ENCODE results near the gene KIAA1210.

KIAA1210 gene

DNA sequence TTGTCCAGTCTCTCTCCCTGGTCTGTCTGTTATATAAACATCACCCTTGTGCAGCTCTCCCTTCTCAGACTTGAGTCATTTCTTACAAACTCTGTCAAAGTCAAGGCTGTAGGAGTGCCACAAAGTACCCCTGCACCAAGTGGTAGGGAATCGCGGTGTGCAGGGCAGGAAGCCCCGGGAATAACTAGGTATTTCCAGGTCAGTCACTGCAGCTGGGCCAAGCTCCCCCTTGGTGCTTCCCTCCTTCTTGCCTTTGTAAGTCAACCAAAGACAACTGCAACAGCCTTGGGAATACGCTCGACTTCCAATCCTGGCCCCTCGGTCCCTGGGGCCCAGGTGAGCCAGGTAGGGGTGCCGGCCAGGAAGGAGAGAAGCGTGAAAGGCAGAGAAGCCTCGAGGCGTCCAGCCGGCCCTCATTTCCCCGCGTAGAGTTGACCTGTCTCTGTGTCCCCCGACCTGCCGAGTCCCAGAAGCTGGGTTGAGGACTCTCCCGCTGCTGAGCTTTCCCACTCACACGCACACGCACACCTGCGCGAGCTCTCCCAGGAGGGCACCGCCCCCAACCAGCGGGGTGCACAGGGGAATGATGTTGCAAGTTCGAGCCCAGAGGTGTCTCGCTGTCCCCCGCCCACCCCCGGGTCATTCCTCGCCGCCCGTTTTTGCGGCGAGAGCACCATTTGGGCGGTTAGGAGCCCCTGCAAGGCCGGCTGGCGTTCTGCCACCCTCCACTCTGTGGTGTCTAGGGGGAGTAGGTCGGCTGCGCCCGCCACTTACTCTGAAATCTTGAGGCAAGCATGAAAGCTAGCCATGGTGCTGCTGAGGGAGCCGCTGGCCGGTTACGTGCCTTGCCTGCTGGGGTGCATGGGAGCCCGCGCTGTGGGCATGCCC lies 22.8 kb upstream of the KIAA1210 start:
- Histone ChIP-seq H3K9ac (ENCODE audit: low read length) (no peak overlapping the region), H4K91ac (ENCODE audit: low read length) (no peak overlapping the region), H3K14ac (ENCODE audit: low read length in 2 of 2) (no peak overlapping the region), H3K27ac (ENCODE audit: low read length, poor library complexity, severe bottlenecking) (no peak overlapping the region), H3K4me3 (ENCODE audit: insufficient read depth in 1 of 2, low read depth in 1 of 2, low read length in 2 of 2) (no peak overlapping the region), H2BK12ac (ENCODE audit: low read length in 2 of 2) (no peak overlapping the region), H4K8ac (ENCODE audit: low read length) (no peak overlapping the region), H2BK120ac (ENCODE audit: low read depth, low read length) (no peak overlapping the region), H2BK5ac (ENCODE audit: low read depth, low read length, poor library complexity, severe bottlenecking) (no peak overlapping the region), H3K36me3 (ENCODE audit: control insufficient read depth in 1 of 2, insufficient read depth in 2 of 2, low read depth in 1 of 2, low read length in 2 of 2) (no peaks in the 10 kb centered on the region), H3K9me3 (ENCODE audit: control insufficient read depth, low read length) (no peaks in the 10 kb centered on the region), H3K23ac (ENCODE audit: low read length in 2 of 2) (no peak overlapping the region), H2BK15ac (ENCODE audit: low read depth, poor library complexity, severe bottlenecking) (no peak overlapping the region), H2AFZ (ENCODE audit: low read depth, low read length) (no peak overlapping the region), H3K27me3 (ENCODE audit: control insufficient read depth in 1 of 2, insufficient read depth in 1 of 2, low read length in 2 of 2) (peaks cover 18 to 61% of the 10 kb centered on the region in 2 experiments), H2AK5ac (ENCODE audit: low read length, severe bottlenecking) (no peak overlapping the region), H3K4me2 (ENCODE audit: low read length, poor library complexity, severe bottlenecking) (no peak overlapping the region), H3K4me1 (ENCODE audit: control insufficient read depth, insufficient read depth, low read depth, low read length) (no peaks in the 10 kb centered on the region), H3K18ac (ENCODE audit: low read depth in 1 of 2, low read length in 2 of 2) (no peak overlapping the region), H3K4ac (ENCODE audit: low read depth in 1 of 2, low read length in 2 of 2) (no peak overlapping the region), H3K79me1 (replicated peaks; ENCODE audit: low read length, poor library complexity, severe bottlenecking) (no peaks in the 10 kb centered on the region)
- WGBS = 36% methylated on average over 34 of the region's 42 CpGs
- DNase-seq = no peak

DNA sequence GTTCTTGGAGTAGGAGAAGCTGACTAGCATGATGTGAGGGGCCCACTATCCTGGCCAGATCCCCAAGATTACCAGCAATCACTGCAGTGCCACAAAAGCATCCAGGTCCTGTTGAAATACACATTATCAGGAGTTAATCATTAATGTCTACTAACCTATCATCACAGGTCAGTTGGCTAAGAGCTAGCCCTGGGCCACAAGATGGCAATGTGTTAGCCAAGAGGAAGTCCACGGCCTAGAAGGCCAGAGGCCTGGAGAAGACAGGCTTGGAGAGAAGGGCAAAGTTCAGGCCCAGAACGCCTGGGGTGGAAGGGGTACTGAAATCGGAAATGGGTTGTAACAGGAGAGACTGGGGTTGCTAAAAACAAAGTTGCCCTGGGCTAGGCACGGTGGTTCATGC lies 19.9 kb upstream of the KIAA1210 start:
- Histone ChIP-seq H3K9me3 (ENCODE audit: control insufficient read depth, low read length) (no peaks in the 10 kb centered on the region), H3K27ac (ENCODE audit: low read length, poor library complexity, severe bottlenecking) (no peak overlapping the region), H3K27me3 (ENCODE audit: control insufficient read depth in 1 of 2, insufficient read depth in 1 of 2, low read length in 2 of 2) (peaks cover 18 to 61% of the 10 kb centered on the region in 2 experiments), H3K9ac (ENCODE audit: low read length) (no peak overlapping the region), H3K4me2 (ENCODE audit: low read length, poor library complexity, severe bottlenecking) (no peak overlapping the region), H2BK120ac (ENCODE audit: low read depth, low read length) (no peak overlapping the region), H2AK5ac (ENCODE audit: low read length, severe bottlenecking) (no peak overlapping the region), H2BK5ac (ENCODE audit: low read depth, low read length, poor library complexity, severe bottlenecking) (no peak overlapping the region), H4K8ac (ENCODE audit: low read length) (no peak overlapping the region), H2BK12ac (ENCODE audit: low read length in 2 of 2) (no peak overlapping the region), H3K4ac (ENCODE audit: low read depth in 1 of 2, low read length in 2 of 2) (no peak overlapping the region), H3K4me3 (ENCODE audit: insufficient read depth in 1 of 2, low read depth in 1 of 2, low read length in 2 of 2) (no peak overlapping the region), H3K36me3 (ENCODE audit: control insufficient read depth in 1 of 2, insufficient read depth in 2 of 2, low read depth in 1 of 2, low read length in 2 of 2) (no peaks in the 10 kb centered on the region), H3K14ac (ENCODE audit: low read length in 2 of 2) (no peak overlapping the region), H3K79me1 (replicated peaks; ENCODE audit: low read length, poor library complexity, severe bottlenecking) (no peaks in the 10 kb centered on the region), H3K18ac (ENCODE audit: low read depth in 1 of 2, low read length in 2 of 2) (no peak overlapping the region), H4K91ac (ENCODE audit: low read length) (no peak overlapping the region), H2BK15ac (ENCODE audit: low read depth, poor library complexity, severe bottlenecking) (no peak overlapping the region), H3K23ac (ENCODE audit: low read length in 2 of 2) (no peak overlapping the region), H3K4me1 (ENCODE audit: control insufficient read depth, insufficient read depth, low read depth, low read length) (no peaks in the 10 kb centered on the region), H2AFZ (ENCODE audit: low read depth, low read length) (no peak overlapping the region)
- no peak for DNase-seq
- 76% methylated on average over 4 of the region's 4 CpGs for WGBS

DNA sequence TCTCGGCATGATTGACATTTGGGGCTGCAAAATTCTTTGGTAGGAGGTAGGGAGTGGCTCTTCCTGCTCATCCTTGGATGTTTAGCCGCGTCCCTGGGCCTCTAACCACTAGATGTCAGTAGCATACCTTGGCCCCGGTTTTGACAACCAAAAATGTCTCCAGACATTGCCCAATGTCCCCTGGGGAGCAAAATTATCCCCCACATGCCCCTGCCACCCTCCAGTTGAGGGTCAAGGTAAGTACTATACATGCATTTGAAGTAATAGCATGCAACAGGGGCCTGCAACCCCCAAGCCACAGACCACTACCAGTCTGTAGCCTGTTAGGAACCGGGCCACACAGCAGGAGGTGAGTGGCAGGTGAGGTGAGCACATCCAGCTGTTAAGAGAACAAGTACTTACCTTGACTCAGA lies 17.6 kb upstream of the KIAA1210 start:
- Histone ChIP-seq H3K9ac (ENCODE audit: low read length) (no peak overlapping the region), H4K91ac (ENCODE audit: low read length) (no peak overlapping the region), H3K79me1 (replicated peaks; ENCODE audit: low read length, poor library complexity, severe bottlenecking) (no peaks in the 10 kb centered on the region), H3K4me2 (ENCODE audit: low read length, poor library complexity, severe bottlenecking) (no peak overlapping the region), H3K36me3 (ENCODE audit: control insufficient read depth in 1 of 2, insufficient read depth in 2 of 2, low read depth in 1 of 2, low read length in 2 of 2) (no peaks in the 10 kb centered on the region), H3K23ac (ENCODE audit: low read length in 2 of 2) (no peak overlapping the region), H3K4ac (ENCODE audit: low read depth in 1 of 2, low read length in 2 of 2) (no peak overlapping the region), H2BK120ac (ENCODE audit: low read depth, low read length) (no peak overlapping the region), H4K8ac (ENCODE audit: low read length) (no peak overlapping the region), H2BK5ac (ENCODE audit: low read depth, low read length, poor library complexity, severe bottlenecking) (no peak overlapping the region), H3K4me1 (ENCODE audit: control insufficient read depth, insufficient read depth, low read depth, low read length) (no peaks in the 10 kb centered on the region), H2BK12ac (ENCODE audit: low read length in 2 of 2) (no peak overlapping the region), H2AFZ (ENCODE audit: low read depth, low read length) (no peak overlapping the region), H3K18ac (ENCODE audit: low read depth in 1 of 2, low read length in 2 of 2) (no peak overlapping the region), H3K27me3 (ENCODE audit: control insufficient read depth in 1 of 2, insufficient read depth in 1 of 2, low read length in 2 of 2) (peaks cover 6 to 54% of the 10 kb centered on the region in 2 experiments), H2BK15ac (ENCODE audit: low read depth, poor library complexity, severe bottlenecking) (no peak overlapping the region), H3K27ac (ENCODE audit: low read length, poor library complexity, severe bottlenecking) (no peak overlapping the region), H2AK5ac (ENCODE audit: low read length, severe bottlenecking) (no peak overlapping the region), H3K14ac (ENCODE audit: low read length in 2 of 2) (no peak overlapping the region), H3K4me3 (ENCODE audit: insufficient read depth in 1 of 2, low read depth in 1 of 2, low read length in 2 of 2) (no peak overlapping the region), H3K9me3 (ENCODE audit: control insufficient read depth, low read length) (no peaks in the 10 kb centered on the region)
- WGBS = no CpG with 5 or more reads among the region's 5 CpGs
- DNase-seq = no peak

DNA sequence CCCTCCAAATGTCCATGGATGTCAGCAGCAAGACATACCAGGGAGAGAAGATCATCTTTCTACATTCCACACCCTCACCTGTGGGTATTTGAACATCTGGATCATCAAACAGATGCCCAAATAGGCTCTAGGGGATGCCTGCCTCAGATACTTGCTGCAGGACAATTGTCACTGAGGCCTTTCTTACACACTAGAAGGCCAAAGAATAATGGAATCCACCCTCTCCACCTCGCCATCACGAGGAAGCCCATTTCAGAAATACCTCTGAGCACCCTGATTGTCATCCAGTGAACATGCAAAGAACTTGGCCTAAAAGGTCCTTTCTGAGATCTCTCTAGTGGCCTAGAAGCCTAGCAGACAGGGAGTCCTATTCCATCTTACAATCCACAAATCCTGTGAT lies 6.9 kb upstream of the KIAA1210 start:
- DNase-seq = no peak
- Histone ChIP-seq H2BK12ac (ENCODE audit: low read length in 2 of 2) (no peak overlapping the region), H2AFZ (ENCODE audit: low read depth, low read length) (no peak overlapping the region), H3K23ac (ENCODE audit: low read length in 2 of 2) (no peak overlapping the region), H3K18ac (ENCODE audit: low read depth in 1 of 2, low read length in 2 of 2) (no peak overlapping the region), H3K9ac (ENCODE audit: low read length) (no peak overlapping the region), H2AK5ac (ENCODE audit: low read length, severe bottlenecking) (no peak overlapping the region), H4K91ac (ENCODE audit: low read length) (no peak overlapping the region), H4K8ac (ENCODE audit: low read length) (no peak overlapping the region), H3K9me3 (ENCODE audit: control insufficient read depth, low read length) (no peaks in the 10 kb centered on the region), H3K14ac (ENCODE audit: low read length in 2 of 2) (no peak overlapping the region), H2BK5ac (ENCODE audit: low read depth, low read length, poor library complexity, severe bottlenecking) (no peak overlapping the region), H3K4ac (ENCODE audit: low read depth in 1 of 2, low read length in 2 of 2) (no peak overlapping the region), H3K4me1 (ENCODE audit: control insufficient read depth, insufficient read depth, low read depth, low read length) (no peaks in the 10 kb centered on the region), H2BK120ac (ENCODE audit: low read depth, low read length) (no peak overlapping the region), H2BK15ac (ENCODE audit: low read depth, poor library complexity, severe bottlenecking) (no peak overlapping the region), H3K27me3 (ENCODE audit: control insufficient read depth in 1 of 2, insufficient read depth in 1 of 2, low read length in 2 of 2) (peaks cover 0 to 49% of the 10 kb centered on the region in 2 experiments), H3K4me2 (ENCODE audit: low read length, poor library complexity, severe bottlenecking) (no peak overlapping the region), H3K4me3 (ENCODE audit: insufficient read depth in 1 of 2, low read depth in 1 of 2, low read length in 2 of 2) (no peak overlapping the region), H3K27ac (ENCODE audit: low read length, poor library complexity, severe bottlenecking) (no peak overlapping the region), H3K36me3 (ENCODE audit: control insufficient read depth in 1 of 2, insufficient read depth in 2 of 2, low read depth in 1 of 2, low read length in 2 of 2) (no peaks in the 10 kb centered on the region), H3K79me1 (replicated peaks; ENCODE audit: low read length, poor library complexity, severe bottlenecking) (no peaks in the 10 kb centered on the region)
- WGBS = 85% methylated on average over 2 of the region's 2 CpGs
